ENCODE data around the gene TMEM219.

Gene TMEM219

GRCh38 chr16:29982560-29983419 is 20.9 kb downstream of the TMEM219 start:
- no peak for DNase-seq (ENCODE audit: low spot score)

- DNase-seq (ENCODE audit: low spot score) = no peak
Measured at GRCh38 chr16:29983420-29984136, 21.7 kb downstream of the TMEM219 start.

GRCh38 chr16:29984137-29984763 is 22.4 kb downstream of the TMEM219 start:
- DNase-seq (ENCODE audit: low spot score) = no peak

- DNase-seq (ENCODE audit: low spot score) = no peak
Measured at GRCh38 chr16:29984764-29985147, 22.9 kb downstream of the TMEM219 start.

GRCh38 chr16:29985271-29985811 is 23.5 kb downstream of the TMEM219 start:
- DNase-seq (ENCODE audit: low spot score) = no peak

- DNase-seq (ENCODE audit: low spot score) = no peak
Measured at GRCh38 chr16:29986231-29986630, 24.4 kb downstream of the TMEM219 start.

- DNase-seq (ENCODE audit: low spot score) = no peak
Measured at GRCh38 chr16:29986931-29987330, 25.1 kb downstream of the TMEM219 start.

- DNase-seq (ENCODE audit: low spot score) = no peak
Measured at GRCh38 chr16:29987371-29988085, 25.6 kb downstream of the TMEM219 start.

- no peak for DNase-seq (ENCODE audit: low spot score)
Measured at GRCh38 chr16:29988346-29989075, 26.6 kb downstream of the TMEM219 start.

- DNase-seq (ENCODE audit: low spot score) = no peak
Measured at GRCh38 chr16:29989111-29989858, 27.4 kb downstream of the TMEM219 start.

GRCh38 chr16:29990034-29990433 is 28.2 kb downstream of the TMEM219 start:
- no peak for DNase-seq (ENCODE audit: low spot score)

GRCh38 chr16:29990883-29991570 is 29.1 kb downstream of the TMEM219 start:
- DNase-seq (ENCODE audit: low spot score) = no peak

- DNase-seq (ENCODE audit: low spot score) = no peak
Measured at GRCh38 chr16:29991571-29991904, 29.7 kb downstream of the TMEM219 start.

GRCh38 chr16:29992344-29992967 is 30.6 kb downstream of the TMEM219 start:
- DNase-seq (ENCODE audit: low spot score) = no peak

- DNase-seq (ENCODE audit: low spot score) = no peak
Measured at GRCh38 chr16:29993191-29993902, 31.5 kb downstream of the TMEM219 start.

- DNase-seq (ENCODE audit: low spot score) = no peak
Measured at GRCh38 chr16:29993903-29994599, 32.2 kb downstream of the TMEM219 start.

- no peak for DNase-seq (ENCODE audit: low spot score)
Measured at GRCh38 chr16:29994600-29995323, 32.9 kb downstream of the TMEM219 start.

Measured in CD4-positive, alpha-beta T cell treated with Interleukin-6 at 100 ng/mL for 8 hours (primary cell).